ENCODE results near the gene FOXC2.

The FOXC2 gene

DNA sequence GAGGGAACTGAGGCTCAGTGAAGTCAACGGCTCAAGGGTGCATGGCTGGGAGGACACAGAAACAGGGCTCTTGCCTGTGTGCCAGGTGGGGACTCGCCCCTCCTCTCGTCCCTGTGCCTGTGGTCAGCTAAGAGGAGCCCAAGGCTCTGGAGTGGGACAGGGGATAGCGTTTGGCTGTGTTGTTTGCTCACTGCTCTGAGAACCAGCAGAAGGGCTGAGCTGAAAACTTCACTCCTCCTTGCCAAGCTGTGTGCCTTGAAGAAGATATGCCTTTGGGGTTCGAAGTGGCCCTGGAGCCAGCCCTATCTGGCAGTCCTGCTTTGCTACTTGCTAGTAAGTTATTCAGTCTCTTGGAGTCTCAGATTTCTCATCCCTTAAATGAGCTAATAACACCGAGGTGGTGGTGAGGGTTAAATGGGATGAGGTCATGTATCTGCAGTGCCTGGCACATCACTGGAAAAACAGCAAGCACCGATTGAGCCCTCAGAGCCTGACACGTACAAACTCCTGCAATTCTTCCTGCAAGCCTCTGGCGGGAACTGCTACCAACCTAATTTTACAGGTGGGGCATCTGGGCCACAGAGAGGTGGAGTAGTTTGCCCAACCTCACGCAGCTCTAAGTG is 29.5 kb downstream of the FOXC2 start:
- DNase-seq: no peak
- no peaks in the 10 kb centered on the region for H3K27me3 ChIP-seq (replicated peaks)
- no peaks in the 10 kb centered on the region for H3K36me3 ChIP-seq (replicated peaks)
- in situ Hi-C loops (cut with HindIII; ENCODE audit: low pct_ligation_motif_present, low sequenced_read_pairs): loop anchor here (25.0 kb wide), 1 partner anchor 166 kb away; no protein-coding TSS in a partner anchor
- TF ChIP-seq, protein P1, sequence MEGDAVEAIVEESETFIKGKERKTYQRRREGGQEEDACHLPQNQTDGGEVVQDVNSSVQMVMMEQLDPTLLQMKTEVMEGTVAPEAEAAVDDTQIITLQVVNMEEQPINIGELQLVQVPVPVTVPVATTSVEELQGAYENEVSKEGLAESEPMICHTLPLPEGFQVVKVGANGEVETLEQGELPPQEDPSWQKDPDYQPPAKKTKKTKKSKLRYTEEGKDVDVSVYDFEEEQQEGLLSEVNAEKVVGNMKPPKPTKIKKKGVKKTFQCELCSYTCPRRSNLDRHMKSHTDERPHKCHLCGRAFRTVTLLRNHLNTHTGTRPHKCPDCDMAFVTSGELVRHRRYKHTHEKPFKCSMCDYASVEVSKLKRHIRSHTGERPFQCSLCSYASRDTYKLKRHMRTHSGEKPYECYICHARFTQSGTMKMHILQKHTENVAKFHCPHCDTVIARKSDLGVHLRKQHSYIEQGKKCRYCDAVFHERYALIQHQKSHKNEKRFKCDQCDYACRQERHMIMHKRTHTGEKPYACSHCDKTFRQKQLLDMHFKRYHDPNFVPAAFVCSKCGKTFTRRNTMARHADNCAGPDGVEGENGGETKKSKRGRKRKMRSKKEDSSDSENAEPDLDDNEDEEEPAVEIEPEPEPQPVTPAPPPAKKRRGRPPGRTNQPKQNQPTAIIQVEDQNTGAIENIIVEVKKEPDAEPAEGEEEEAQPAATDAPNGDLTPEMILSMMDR (IDR thresholded peaks at IDR 0.05; ENCODE audit: low read depth, low read length, missing control alignments): no peak
- H3K4me3 ChIP-seq (ENCODE audit: low read depth, low read length): no peak overlapping the region
- H3K27ac ChIP-seq: no peak overlapping the region

DNA sequence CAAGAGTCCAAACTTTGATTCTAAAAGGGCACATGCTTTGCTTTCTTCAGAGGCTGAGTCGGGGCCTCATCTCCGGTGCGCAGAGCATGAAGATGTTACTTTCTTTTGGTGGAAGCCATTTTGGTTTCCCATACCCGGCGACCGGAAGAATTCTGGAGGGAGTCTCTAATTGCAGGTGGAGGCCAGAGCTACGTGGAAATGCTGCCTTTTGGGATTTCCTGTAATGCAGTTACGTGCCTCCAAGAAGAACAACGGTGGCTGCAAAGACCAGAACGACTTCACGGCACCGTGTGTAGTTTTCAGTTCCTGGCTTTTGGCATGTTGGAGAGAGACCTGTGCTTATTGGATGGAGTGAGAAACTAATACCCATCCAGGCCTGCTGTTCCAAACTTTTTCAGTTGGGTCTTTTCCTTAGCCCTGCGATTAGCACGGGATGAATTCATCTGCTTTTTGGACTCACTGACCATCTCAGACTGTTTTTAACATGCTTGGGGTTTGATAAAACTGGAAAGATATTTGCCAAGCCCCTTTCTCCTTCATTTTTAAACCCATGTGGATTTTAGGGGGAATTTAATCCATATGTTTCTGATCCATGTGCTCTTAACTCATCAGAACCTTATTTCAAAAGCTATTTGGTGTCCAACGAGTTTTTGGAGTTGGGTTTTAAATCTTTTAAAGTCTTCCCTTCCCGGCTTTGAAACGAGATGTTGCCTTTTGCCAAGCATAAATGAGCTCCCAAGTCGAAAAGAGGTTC is 30.7 kb downstream of the FOXC2 start:
- no peaks in the 10 kb centered on the region for H3K36me3 ChIP-seq (replicated peaks)
- in situ Hi-C loops (cut with HindIII; ENCODE audit: low pct_ligation_motif_present, low sequenced_read_pairs): loop anchor here (25.0 kb wide), 1 partner anchor 165 kb away; no protein-coding TSS in a partner anchor
- DNase-seq: no peak
- no peaks in the 10 kb centered on the region for H3K27me3 ChIP-seq (replicated peaks)
- H3K4me3 ChIP-seq (ENCODE audit: low read depth, low read length): no peak overlapping the region
- TF ChIP-seq, protein P1 (IDR thresholded peaks at IDR 0.05; ENCODE audit: low read depth, low read length, missing control alignments): no peak
- H3K27ac ChIP-seq: no peak overlapping the region

DNA sequence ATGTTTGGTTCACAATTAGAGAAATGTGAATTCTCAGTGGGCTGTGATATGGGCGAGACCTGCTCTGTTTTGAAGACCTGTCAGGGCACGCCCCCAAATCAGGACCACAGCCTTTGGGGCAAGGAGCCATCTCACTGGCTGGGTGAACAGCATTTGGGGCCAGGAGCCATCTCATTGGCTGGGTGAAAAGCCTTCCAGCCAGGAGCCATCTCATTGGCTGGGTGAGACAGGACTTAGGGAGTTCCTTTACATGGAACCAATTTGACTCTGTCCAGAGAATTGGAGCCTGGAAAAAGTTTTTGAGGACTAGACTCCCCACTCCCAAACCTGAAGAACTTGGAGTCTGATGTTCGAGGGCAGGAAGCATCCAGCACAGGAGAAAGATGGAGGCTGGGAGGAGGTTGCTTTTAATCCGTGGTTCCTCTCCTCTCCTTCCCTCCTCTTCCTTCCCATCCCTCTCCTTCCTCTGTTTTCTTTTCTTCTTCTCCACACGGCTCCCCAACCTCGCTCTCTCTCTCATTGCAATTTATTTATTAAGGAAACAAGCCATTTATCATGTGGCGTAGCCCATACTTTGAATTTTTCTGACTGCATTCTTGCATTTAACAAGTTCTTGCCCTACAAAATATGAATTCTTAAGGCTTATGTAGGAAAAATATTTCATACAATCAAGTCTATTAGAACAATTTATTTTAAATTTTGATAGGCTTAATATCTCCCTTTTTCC is 31.4 kb downstream of the FOXC2 start:
- DNase-seq: no peak

DNA sequence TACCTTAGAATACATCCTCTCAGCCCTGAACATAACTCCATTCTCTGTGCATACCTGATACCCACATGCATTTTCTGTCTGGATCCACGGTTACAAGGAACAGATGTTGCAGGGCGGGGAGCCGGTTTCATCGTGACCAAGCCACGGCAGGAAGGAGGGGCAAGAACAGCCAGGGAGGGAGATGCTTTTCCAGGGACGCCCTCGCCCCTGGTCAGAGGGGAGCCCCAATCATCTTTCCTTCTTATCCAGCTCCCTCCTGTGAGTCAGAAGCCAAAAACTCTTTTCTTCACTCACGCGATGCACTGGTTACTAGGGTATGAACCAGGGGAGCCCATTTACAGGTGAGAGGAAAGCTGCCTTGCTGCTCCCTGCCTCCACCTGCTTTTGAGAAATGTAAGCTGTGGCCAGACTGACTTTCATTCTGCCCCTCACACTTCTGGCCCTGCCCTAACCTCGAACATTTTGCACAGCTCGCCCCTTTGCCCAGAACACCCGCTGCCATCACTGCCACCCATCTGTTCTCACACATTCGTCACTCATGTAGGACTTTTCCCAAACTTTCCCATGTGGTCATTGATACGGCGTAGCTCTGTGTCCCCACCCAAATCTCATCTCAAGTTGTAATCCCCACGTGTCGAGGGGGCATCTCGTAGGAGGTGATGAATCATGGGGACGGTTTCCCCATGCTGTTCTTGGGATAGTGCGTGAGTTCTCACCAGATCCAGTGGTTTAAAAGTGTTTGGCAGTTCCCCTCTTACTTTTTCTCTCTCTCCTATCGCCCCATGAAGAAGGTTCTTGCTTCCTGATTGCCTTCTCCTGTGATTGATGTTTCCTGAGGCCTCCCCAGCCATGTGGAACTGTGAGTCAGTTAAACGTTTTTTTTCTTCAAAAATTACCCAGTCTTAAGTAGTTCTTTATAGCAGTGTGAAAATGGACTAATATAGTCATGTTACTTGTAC is 32.3 kb downstream of the FOXC2 start:
- Histone ChIP-seq H3K27me3 (replicated peaks) (no peaks in the 10 kb centered on the region), H3K36me3 (replicated peaks) (no peaks in the 10 kb centered on the region), H3K27ac (no peak overlapping the region), H3K4me3 (ENCODE audit: low read depth, low read length) (no peak overlapping the region)
- no peak for DNase-seq
- in situ Hi-C loops (cut with HindIII; ENCODE audit: low pct_ligation_motif_present, low sequenced_read_pairs): loop anchor here (25.0 kb wide), 1 partner anchor 163 kb away; no protein-coding TSS in a partner anchor
- TF ChIP-seq, protein P1 (IDR thresholded peaks at IDR 0.05; ENCODE audit: low read depth, low read length, missing control alignments): no peak

More for the DNA sequence above, 31.4 kb downstream of the FOXC2 start:
- H3K36me3 ChIP-seq (replicated peaks): no peaks in the 10 kb centered on the region
- no peak overlapping the region for H3K4me3 ChIP-seq (ENCODE audit: low read depth, low read length)
- TF ChIP-seq, protein P1 (IDR thresholded peaks at IDR 0.05; ENCODE audit: low read depth, low read length, missing control alignments): no peak
- H3K27ac ChIP-seq: no peak overlapping the region
- H3K27me3 ChIP-seq (replicated peaks): no peaks in the 10 kb centered on the region
- in situ Hi-C loops (cut with HindIII; ENCODE audit: low pct_ligation_motif_present, low sequenced_read_pairs): loop anchor here (25.0 kb wide), 1 partner anchor 164 kb away; no protein-coding TSS in a partner anchor

DNA sequence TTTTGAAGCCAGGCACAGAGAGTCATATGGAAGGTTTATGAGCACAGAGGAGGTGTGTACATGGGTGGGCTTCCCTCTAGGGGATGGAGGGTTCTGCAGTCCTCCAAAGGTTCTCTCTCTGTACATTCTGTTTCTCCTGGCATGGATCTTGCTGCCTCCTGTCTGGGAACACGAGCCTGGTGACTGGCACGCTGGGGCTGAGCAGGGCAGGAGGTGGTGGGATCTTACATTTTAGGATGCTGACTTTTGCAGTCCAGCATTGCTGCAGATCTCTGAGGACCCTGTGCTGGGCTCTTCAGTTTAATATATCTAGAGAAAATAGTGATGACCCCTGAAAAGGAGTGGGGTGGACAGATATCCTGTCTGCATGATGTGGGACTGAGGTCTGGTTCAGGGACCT is 34.7 kb downstream of the FOXC2 start:
- DNase-seq: no peak
- no peaks in the 10 kb centered on the region for H3K36me3 ChIP-seq (replicated peaks)
- no peak overlapping the region for H3K27ac ChIP-seq
- no peaks in the 10 kb centered on the region for H3K27me3 ChIP-seq (replicated peaks)
- in situ Hi-C loops (cut with HindIII; ENCODE audit: low pct_ligation_motif_present, low sequenced_read_pairs): no loop called here
- H3K4me3 ChIP-seq (ENCODE audit: low read depth, low read length): no peak overlapping the region
- TF ChIP-seq, protein P1 (IDR thresholded peaks at IDR 0.05; ENCODE audit: low read depth, low read length, missing control alignments): no peak
